Pancreas (tissue), 10 donors: Measurements from ENCODE around the gene FAM151B. TPM values are rescaled to one million over a fixed set of nuclear protein-coding genes. Genes with fewer than 3 reads are reported as not detected.

Experiments used
- ATAC-seq, 4 donors: fragments of 200-7000 bp; cut with Tn5 transposase; one replicate each; pipeline versions ENCODE4 v1.8.0 to v1.9.1; 2020; ENCODE audit warnings: mild to moderate bottlenecking in 4 of 4, moderate library complexity in 4 of 4
- DNase-seq, 6 donors: peaks; one replicate each; pipeline ENCODE4 v3.0.0-alpha.2; 2020
- FAIRE-seq: peaks from 2 replicates; lab custom pipeline; 2012; peaks lifted over from hg19 to GRCh38; lab: Jason Lieb, UNC
- H3K27ac ChIP-seq, 4 donors: fragments of 200-600 bp; sonication (generic); 1 replicate in 3 of 4; 2 replicates in 1 of 4; pipeline versions ENCODE4 v1.5.0 to v1.8.0; 2020
- H3K27me3 ChIP-seq, 4 donors: fragments of 200-600 bp; one replicate each; pipeline ENCODE4 v1.8.0; 2021
- H3K36me3 ChIP-seq, 3 donors: fragments of 200-600 bp; sonication (generic) in 1 of 3; one replicate each; pipeline versions ENCODE4 v1.5.0 to v1.8.0; 2020 to 2021
- H3K4me1 ChIP-seq, 3 donors: fragments of 200-600 bp; one replicate each; pipeline ENCODE4 v1.8.0; 2021
- H3K4me3 ChIP-seq, 4 donors: fragments of 200-600 bp; sonication (generic) in 2 of 4; one replicate each; pipeline versions ENCODE4 v1.5.0 to v1.8.0; 2020 to 2021
- H3K9me3 ChIP-seq, 4 donors: fragments of 200-600 bp; one replicate each; pipeline ENCODE4 v1.8.0; 2021
- WGBS, 2 donors: extraction: QIAGEN DNeasy Blood & Tissue Kit; methylation state at CpG; one replicate each; pipeline ENCODE4 v1.1.7; 2013; 5-methylcytosine and 5-hydroxymethylcytosine counted together
- intact Hi-C, 3 donors: fragments of 100-400 bp; cut with DNase I; formaldehyde crosslinking; loops; one replicate each; pipeline versions ENCODE4 v1.11.1 to v1.14.2; 2022
- polyA plus RNA-seq, 2 donors: library from polyadenylated mRNA; stranded (reverse); fragments of 200-250 nt; gene quantifications; one replicate each; pipeline ENCODE4 v1.2.3, GENCODE V29; 2013
- total RNA-seq, 6 donors: library from RNA; stranded (reverse); fragmentation: NEBNext Ultra II Directional in 4 of 6; extraction: Animal tissue kit (Norgen Biotek cat#: 25700) in 4 of 6; gene quantifications; one replicate each; pipeline versions ENCODE4 v1.2.1 to v1.2.4, GENCODE V29; 2021 to 2023
- TF ChIP-seq, protein P1 (sequence below), 4 donors: fragments of 200-600 bp; sonication (generic) in 3 of 4; IDR thresholded peaks; one replicate each; pipeline versions ENCODE4 v1.5.0 to v1.8.0; 2021; ENCODE audit warnings: antibody characterized with exemption in 4 of 4
- donor health status: healthy with polysubstance abuse.
- donor health status: DM: no; HTN: no; CAD: no; lungs with moderate emphysema.
- donor health status: DM: no; HTN: no; CAD: no.
- donor health status: control.
- donor health status: control.
- donor health status: Bipolar disorder and iron deficiency.
- donor health status: DM: yes; HTN: yes; CAD: no.
- donor health status: DM: no; HTN: no; CAD: no.
- donor health status: DM: no; HTN: no; CAD: no.
- donor health status: DM: yes; HTN: yes; CAD: no.

Gene FAM151B
- total and polyA plus RNA-seq, 8 donors: 0.49 to 2.5 (median 1.6) TPM

DNA sequence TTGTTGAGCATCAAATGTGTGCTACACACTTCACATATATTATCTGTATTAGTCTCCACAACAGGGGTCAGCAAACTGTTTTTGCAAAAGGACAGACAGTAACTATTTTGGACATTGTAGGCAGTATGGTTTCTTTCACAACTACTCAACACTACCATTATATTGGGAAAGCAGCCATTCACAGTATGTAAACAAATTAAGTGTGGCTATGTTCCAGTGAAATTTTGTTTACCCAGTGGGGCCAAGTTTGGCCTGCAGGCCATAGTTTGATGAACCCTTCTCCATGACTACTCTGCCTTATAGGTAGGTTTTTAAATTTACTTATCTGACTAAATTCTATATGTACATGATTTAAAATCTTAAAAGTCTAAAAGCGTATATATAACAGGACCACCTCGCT, 13.0 kb upstream of the FAM151B start:
- Histone ChIP-seq H3K4me3 (no peak overlapping the region), H3K36me3 (peaks cover 0 to 15% (median 3%) of the 10 kb centered on the region in 3 donors), H3K27me3 (no peaks in the 10 kb centered on the region), H3K9me3 (no peaks in the 10 kb centered on the region), H3K4me1 (no peaks in the 10 kb centered on the region), H3K27ac (no peak overlapping the region)
- TF ChIP-seq, protein P1, sequence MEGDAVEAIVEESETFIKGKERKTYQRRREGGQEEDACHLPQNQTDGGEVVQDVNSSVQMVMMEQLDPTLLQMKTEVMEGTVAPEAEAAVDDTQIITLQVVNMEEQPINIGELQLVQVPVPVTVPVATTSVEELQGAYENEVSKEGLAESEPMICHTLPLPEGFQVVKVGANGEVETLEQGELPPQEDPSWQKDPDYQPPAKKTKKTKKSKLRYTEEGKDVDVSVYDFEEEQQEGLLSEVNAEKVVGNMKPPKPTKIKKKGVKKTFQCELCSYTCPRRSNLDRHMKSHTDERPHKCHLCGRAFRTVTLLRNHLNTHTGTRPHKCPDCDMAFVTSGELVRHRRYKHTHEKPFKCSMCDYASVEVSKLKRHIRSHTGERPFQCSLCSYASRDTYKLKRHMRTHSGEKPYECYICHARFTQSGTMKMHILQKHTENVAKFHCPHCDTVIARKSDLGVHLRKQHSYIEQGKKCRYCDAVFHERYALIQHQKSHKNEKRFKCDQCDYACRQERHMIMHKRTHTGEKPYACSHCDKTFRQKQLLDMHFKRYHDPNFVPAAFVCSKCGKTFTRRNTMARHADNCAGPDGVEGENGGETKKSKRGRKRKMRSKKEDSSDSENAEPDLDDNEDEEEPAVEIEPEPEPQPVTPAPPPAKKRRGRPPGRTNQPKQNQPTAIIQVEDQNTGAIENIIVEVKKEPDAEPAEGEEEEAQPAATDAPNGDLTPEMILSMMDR (IDR thresholded peaks at IDR 0.05): no peak
- no peak for DNase-seq
- 97 to 98% methylated on average over 2 of the region's 2 CpGs for WGBS, 2 donors
- intact Hi-C loops: no loop called here
- FAIRE-seq: no peak
- no peak for ATAC-seq

DNA sequence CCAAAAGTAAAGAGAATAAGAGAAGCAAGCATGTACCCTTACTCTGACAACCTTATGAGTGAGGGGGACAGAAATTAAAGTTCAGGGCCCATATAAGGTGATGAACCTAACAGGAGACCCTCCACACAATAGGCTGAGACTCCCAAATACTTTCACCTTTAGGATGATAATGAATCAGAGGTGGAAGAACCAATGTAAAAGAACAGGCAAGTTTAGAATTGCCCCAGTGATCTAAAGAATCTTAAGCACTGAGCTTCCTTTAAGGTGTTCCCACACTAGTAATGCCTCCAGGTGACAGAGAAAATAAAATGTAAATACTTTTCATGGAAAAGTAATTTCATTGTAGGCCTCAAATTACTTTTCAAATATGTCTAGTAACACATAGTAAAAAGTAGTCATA, 8.2 kb upstream of the FAM151B start:
- ATAC-seq (no peak), FAIRE-seq (no peak), DNase-seq (no peak)
- TF ChIP-seq, protein P1 (IDR thresholded peaks at IDR 0.05): no peak
- Histone ChIP-seq H3K27ac (no peak overlapping the region), H3K36me3 (peaks cover 0 to 17% (median 11%) of the 10 kb centered on the region in 3 donors), H3K27me3 (no peaks in the 10 kb centered on the region), H3K4me3 (no peak overlapping the region), H3K4me1 (no peaks in the 10 kb centered on the region), H3K9me3 (no peaks in the 10 kb centered on the region)
- intact Hi-C loops: loop anchor here in 1 of 3 donors (10.0 kb wide), 1 partner anchor 185 kb away; no protein-coding TSS in a partner anchor

- Histone ChIP-seq H3K36me3 (peaks cover 0 to 12% (median 8%) of the 10 kb centered on the region in 3 donors), H3K4me3 (no peak overlapping the region), H3K9me3 (no peaks in the 10 kb centered on the region), H3K4me1 (no peaks in the 10 kb centered on the region), H3K27ac (no peak overlapping the region), H3K27me3 (no peaks in the 10 kb centered on the region)
- TF ChIP-seq, protein P1 (IDR thresholded peaks at IDR 0.05): no peak
- intact Hi-C loops: loop anchor here in 1 of 3 donors (10.0 kb wide), 1 partner anchor 184 kb away; no protein-coding TSS in a partner anchor
- WGBS, 2 donors: 93 to 94% methylated on average over 2 of the region's 2 CpGs
- ATAC-seq: no peak
- FAIRE-seq: no peak
- DNase-seq: no peak
These were observed 7.5 kb upstream of the FAM151B start for GRCh38 chr5:80480354-80480753.

DNA sequence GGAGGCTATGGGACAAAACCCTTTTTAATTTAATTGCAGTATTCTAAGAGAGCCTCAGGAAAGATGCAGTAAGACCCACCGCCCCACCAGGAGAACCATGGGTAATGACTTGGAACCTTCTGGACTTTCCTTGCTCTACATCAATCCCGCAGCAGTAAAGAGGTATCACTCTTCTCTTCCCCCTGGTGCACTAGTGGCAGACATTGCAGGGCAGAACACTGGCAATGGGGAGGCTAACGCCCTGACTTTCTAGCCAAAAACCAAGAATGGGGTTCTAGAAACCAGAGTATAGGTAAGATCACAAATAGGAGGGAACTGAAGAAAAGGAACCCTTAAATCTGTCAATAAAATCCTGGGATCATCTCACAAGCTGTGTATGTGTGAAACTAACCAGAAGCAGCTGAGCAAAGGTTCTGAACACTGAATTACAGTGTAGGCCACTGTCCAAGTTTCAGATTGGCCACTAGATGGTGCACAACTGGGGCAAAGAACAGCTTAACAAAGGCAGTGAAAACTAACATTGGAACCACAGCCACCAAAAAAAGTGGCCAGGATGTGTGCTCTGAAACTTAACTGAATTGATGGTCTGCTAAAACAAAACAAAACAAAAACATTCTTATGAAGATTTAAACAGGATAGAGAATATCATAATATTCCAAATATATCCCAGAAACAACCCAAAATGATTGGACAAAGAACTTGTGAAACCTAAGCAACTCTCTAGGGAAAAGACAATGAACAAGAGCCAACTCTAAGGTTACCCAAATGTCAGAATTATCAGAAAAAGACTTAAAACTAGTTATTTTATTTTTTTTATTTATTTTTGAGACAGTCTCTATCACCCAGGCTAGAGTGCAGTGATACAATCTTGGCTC, 6.6 kb upstream of the FAM151B start:
- Histone ChIP-seq H3K36me3 (peaks cover 0 to 12% (median 8%) of the 10 kb centered on the region in 3 donors), H3K9me3 (no peaks in the 10 kb centered on the region), H3K4me1 (peaks cover 0 to 2% (median 0%) of the 10 kb centered on the region in 3 donors), H3K27me3 (no peaks in the 10 kb centered on the region), H3K4me3 (no peak overlapping the region), H3K27ac (no peak overlapping the region)
- intact Hi-C loops: loop anchor here in 1 of 3 donors (10.0 kb wide), 1 partner anchor 184 kb away; no protein-coding TSS in a partner anchor
- 95% methylated on average over 3 of the region's 3 CpGs for WGBS, 2 donors
- DNase-seq (peak in 3 of 6 donors; percentile 10 to 42 (median 42)), FAIRE-seq (no peak), ATAC-seq (peak; percentile 72 to 96 (median 88))
- TF ChIP-seq, protein P1 (IDR thresholded peaks at IDR 0.05): peak; percentile 35 to 41 (median 38)
